Choroid plexus epithelial cell (primary cell): ENCODE measurements around the gene MLC1.

ENCODE experiments used
- DNase-seq: peaks from one replicate; pipeline ENCODE4 v3.0.0-alpha.2; 2010; ENCODE audit warnings: low read depth
- H3K4me3 ChIP-seq: 2 replicates; pipeline ENCODE4 v1.5.1; 2011; ENCODE audit warnings: low read depth, mild to moderate bottlenecking, control low read depth, low read length, moderate library complexity
- CTCF ChIP-seq: conservative IDR thresholded peaks from 2 replicates; pipeline ENCODE4 v1.5.1; 2011; ENCODE audit warnings: low read depth, mild to moderate bottlenecking, control low read depth, inconsistent platforms, low read length, moderate library complexity

The MLC1 gene

GRCh38 chr22:50017701-50018224 is 67.5 kb downstream of the MLC1 start:
- H3K4me3 ChIP-seq: no peak overlapping the region
- TF ChIP-seq CTCF: no peak
- no peak for DNase-seq

DNA sequence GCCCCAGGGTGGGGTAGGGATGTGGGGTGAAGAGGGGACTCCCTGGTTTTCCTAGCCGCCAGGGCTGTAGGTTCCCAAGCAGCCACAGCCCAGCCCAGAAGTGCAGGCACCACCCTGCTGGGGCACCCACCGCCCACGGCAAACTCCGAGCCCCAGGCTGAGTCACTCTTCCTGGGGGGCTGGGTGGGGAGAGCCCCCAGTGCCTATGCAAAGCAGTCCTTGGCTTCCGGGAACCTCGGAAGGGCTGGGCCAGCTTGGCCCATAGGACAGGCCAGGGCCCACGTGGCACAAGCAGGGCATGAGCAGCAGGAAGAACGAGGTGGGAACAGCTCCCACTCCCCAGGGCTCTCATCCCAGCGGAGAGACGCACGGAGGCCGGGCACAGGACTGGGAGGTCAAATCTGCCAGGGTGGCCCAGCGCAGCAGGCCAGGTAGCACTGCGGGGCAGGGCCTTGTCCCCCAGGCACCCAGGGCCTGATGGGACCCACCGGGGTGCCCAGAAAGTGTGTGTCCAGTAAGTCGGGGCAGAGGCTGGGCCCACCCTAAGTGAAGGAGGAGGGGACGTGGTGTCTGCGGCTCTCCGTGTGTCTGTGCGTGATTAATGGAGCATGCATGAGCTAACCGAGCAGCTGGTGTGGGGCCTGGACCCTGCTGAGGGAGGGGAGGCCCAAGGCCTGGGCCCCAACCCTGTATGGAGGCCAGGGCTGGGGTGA is 68.1 kb downstream of the MLC1 start:
- DNase-seq: no peak
- H3K4me3 ChIP-seq: no peak overlapping the region
- no peak for TF ChIP-seq CTCF

GRCh38 chr22:50016308-50016987 is 68.8 kb downstream of the MLC1 start:
- H3K4me3 ChIP-seq: no peak overlapping the region
- no peak for TF ChIP-seq CTCF
- no peak for DNase-seq

DNA sequence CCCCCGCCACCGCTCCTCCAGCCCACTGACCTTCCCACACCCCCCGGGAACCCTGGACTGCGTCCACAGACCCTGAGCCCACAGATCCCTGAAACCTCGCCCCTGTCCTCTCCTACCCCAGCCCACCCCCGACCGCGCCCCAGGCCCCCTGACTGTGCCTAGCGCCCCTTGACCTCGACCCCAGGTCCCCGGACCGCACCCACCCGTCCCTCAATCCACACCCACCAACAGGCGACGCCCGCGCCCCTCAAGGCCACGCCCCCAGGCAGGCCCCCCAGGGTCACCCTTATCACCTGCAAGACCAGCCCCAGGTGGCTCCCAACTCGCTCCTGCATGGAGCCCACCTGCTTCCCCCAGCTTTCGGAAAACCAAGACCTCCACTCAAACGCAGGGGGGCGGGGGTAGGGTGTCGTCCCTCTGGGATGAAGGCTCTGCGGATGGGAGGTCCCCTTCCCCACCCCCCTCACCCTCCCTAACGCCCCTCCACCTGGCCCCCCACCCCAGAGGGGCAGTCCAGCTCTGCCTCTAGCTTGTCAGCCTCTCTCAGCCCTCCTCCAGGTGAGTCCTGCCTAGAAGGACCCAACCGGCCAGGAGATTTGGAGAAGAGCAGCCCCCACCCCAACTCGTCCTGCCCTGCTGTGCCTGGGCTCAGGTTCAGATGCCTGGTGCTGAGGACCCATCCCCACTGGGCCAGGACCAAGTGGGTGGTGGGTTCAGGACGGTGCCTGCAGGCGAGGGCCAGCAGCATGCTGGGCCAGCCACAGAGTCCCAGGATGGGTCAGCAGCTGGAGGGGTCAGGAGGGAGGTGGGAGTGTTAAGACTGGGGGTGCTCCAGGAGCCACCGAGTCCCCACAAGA is 69.5 kb downstream of the MLC1 start:
- TF ChIP-seq CTCF: no peak
- no peak for DNase-seq
- no peak overlapping the region for H3K4me3 ChIP-seq

GRCh38 chr22:50014655-50015401 is 70.4 kb downstream of the MLC1 start:
- no peak for DNase-seq
- no peak overlapping the region for H3K4me3 ChIP-seq
- no peak for TF ChIP-seq CTCF

DNA sequence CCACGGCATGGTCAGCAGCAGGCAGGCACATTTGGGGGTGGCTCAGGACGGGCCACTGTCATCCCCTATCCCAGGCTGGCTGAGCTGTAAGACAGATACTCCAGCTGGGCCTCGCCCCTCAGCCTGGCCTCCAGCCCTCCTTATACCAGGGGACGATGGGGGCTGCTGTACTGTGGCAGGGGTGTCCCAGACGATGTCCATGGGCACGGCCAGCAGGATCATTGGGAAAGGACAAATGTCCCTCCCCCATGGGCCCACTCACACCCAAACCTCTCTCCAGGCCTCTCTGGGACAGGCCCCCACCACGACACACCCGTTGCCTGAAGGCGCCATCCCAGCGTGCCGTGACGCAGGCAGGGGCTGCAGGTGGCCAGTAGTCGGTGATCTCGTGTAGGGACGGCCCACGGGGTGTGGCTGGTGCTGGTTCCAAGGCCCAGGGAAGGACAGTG is 71.1 kb downstream of the MLC1 start:
- no peak for DNase-seq
- TF ChIP-seq CTCF: no peak
- no peak overlapping the region for H3K4me3 ChIP-seq
